Measurements from ENCODE around the gene KEL.
"Not testable (repeated sequence)": the region's sequence is repeated elsewhere in the genome, so short reads cannot be mapped to it uniquely, and the experiment has no call there.

KEL gene

GRCh38 chr7:142983825-142984224, 21.7 kb upstream of the KEL start:
- in situ Hi-C loops (cut with HindIII; ENCODE audit: low sequenced_read_pairs) = no loop called here
- no peak for DNase-seq (ENCODE audit: low read depth, low spot score)
- no peak for TF ChIP-seq CTCF (IDR thresholded peaks at IDR 0.05; ENCODE audit: low read depth, low read length)
- no peak overlapping the region for H3K4me3 ChIP-seq (ENCODE audit: low read depth, low read length)

DNA sequence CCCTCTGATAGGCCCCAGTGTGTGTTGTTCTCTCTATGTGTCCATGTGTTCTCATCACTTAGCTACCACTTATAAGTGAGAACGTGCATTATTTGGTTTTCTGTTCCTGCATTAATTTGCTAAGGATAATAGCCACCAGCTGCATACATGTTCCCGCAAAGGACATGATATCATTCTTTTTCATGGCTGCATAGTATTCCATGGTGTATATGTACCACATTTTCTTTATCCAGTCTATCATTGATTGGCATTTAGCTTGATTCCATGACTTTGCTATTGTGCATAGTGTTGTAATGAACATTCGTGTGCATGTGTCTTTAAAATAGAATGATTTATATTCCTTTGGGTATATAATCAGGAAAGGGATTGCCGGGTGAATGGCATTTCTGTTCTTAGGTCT, 16.2 kb upstream of the KEL start:
- H3K4me3 ChIP-seq (ENCODE audit: low read depth, low read length); DNase-seq (ENCODE audit: low read depth, low spot score); in situ Hi-C loops (cut with HindIII; ENCODE audit: low sequenced_read_pairs): not testable (repeated sequence)

- no peak for DNase-seq (ENCODE audit: low read depth, low spot score)
- in situ Hi-C loops (cut with HindIII; ENCODE audit: low sequenced_read_pairs) = no loop called here
- TF ChIP-seq CTCF (IDR thresholded peaks at IDR 0.05; ENCODE audit: low read depth, low read length) = no peak
- no peak overlapping the region for H3K4me3 ChIP-seq (ENCODE audit: low read depth, low read length)
These were observed 12.5 kb upstream of the KEL start for GRCh38 chr7:142974626-142975025.

- H3K4me3 ChIP-seq (ENCODE audit: low read depth, low read length) = no peak overlapping the region
- in situ Hi-C loops (cut with HindIII; ENCODE audit: low sequenced_read_pairs) = no loop called here
- no peak for DNase-seq (ENCODE audit: low read depth, low spot score)
- no peak for TF ChIP-seq CTCF (IDR thresholded peaks at IDR 0.05; ENCODE audit: low read depth, low read length)
These were observed 7.0 kb upstream of the KEL start for GRCh38 chr7:142969183-142969582.

DNA sequence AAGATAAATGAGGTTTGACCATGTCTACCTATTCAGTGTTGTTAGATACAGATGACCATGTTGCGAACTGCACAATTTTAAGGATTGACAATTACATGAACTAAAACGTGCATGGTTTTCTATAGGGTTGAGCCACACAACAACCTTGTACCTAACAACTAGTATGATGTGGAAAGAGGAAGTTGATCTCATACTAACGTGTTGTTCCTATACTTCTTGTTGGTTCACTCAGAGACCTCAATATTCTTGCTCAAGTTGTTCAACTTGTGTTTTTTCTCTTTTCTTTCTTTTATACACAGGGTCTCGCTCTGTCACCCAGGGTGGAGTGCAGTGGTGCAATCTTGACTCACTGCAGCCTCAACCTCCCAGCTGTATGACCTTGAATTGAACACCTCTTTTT, 6.1 kb upstream of the KEL start:
- DNase-seq (ENCODE audit: low read depth, low spot score) = no peak
- in situ Hi-C loops (cut with HindIII; ENCODE audit: low sequenced_read_pairs) = no loop called here
- H3K4me3 ChIP-seq (ENCODE audit: low read depth, low read length) = no peak overlapping the region
- TF ChIP-seq CTCF (IDR thresholded peaks at IDR 0.05; ENCODE audit: low read depth, low read length) = no peak

DNA sequence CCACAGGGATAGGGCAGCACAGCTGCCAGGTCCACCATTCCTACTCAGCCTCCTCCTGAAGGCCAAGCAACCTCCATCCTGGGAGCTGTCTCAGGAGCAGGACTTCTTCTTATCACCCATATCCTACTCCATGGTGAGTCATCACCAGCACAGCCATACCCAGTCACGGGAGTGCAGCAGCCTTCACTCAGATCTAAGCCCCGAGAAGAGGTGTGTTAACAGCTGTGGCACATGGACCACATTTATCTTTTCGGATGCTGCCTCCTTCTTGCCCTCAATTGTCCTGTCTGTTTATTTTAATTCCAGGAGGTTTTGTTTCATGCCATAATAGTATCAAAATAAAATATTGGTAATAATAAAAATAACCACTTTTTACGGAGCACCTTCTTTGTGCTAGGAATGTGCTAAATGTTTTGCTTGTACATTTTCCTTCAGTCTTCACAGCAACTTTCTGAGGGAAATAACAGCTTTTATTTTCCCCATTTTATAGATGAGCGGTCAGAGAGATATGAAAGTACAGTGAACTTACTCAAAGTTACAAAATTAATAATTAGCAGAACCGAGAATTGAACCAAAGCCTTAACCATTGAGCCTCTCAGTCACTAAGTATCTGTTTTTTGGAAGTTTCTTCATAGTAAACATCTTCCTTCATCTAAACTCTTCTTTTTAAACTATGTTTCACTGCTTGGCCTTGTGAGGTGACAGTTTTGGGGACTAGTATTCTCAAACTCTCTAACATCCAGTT, 2.5 kb upstream of the KEL start:
- in situ Hi-C loops (cut with HindIII; ENCODE audit: low sequenced_read_pairs) = no loop called here
- no peak overlapping the region for H3K4me3 ChIP-seq (ENCODE audit: low read depth, low read length)
- TF ChIP-seq CTCF (IDR thresholded peaks at IDR 0.05; ENCODE audit: low read depth, low read length) = no peak
- DNase-seq (ENCODE audit: low read depth, low spot score) = no peak

- no peak for DNase-seq (ENCODE audit: low read depth, low spot score)
- in situ Hi-C loops (cut with HindIII; ENCODE audit: low sequenced_read_pairs) = no loop called here
- no peak for TF ChIP-seq CTCF (IDR thresholded peaks at IDR 0.05; ENCODE audit: low read depth, low read length)
- no peak overlapping the region for H3K4me3 ChIP-seq (ENCODE audit: low read depth, low read length)
These were observed 1.8 kb upstream of the KEL start for GRCh38 chr7:142963993-142964392.
